GM15510 (cell line): ENCODE results near the gene SEPTIN10.

Experiments used
- POLR2A ChIP-seq: IDR thresholded peaks from 3 replicates; pipeline ENCODE4 v1.6.1; 2011; ENCODE audit warnings: borderline replicate concordance; ENCODE audit not compliant: insufficient read length; ENCODE audit errors: extremely low read depth

SEPTIN10 gene

GRCh38 chr2:109613922-109614714 is at the start of gene SEPTIN10, which contains the start of gene SOWAHC:
SEPTIN10 (minus strand) TSS chr2:109613966; CDS start chr2:109613827, 139 bp downstream.
SOWAHC (plus strand) TSS chr2:109614364; CDS start chr2:109614490, 126 bp downstream.
- TF ChIP-seq POLR2A, result peak; percentile 64

GRCh38 chr2:109662889-109663288 is 49.1 kb upstream of the SEPTIN10 start:
- no peak for TF ChIP-seq POLR2A

- TF ChIP-seq POLR2A, result no peak
These were observed 46.5 kb upstream of the SEPTIN10 start for GRCh38 chr2:109660046-109660860.

GRCh38 chr2:109659396-109660045 is 45.8 kb upstream of the SEPTIN10 start:
- no peak for TF ChIP-seq POLR2A

GRCh38 chr2:109655287-109655686 is 41.5 kb upstream of the SEPTIN10 start:
- no peak for TF ChIP-seq POLR2A

- no peak for TF ChIP-seq POLR2A
These were observed 40.7 kb upstream of the SEPTIN10 start for GRCh38 chr2:109654326-109655050.

GRCh38 chr2:109649736-109650695 is 36.2 kb upstream of the SEPTIN10 start:
- TF ChIP-seq POLR2A, result no peak

GRCh38 chr2:109648041-109648527 is 34.3 kb upstream of the SEPTIN10 start:
- no peak for TF ChIP-seq POLR2A

GRCh38 chr2:109647636-109648035 is 33.9 kb upstream of the SEPTIN10 start:
- TF ChIP-seq POLR2A, result no peak

GRCh38 chr2:109646961-109647360 is 33.2 kb upstream of the SEPTIN10 start:
- TF ChIP-seq POLR2A, result no peak

- no peak for TF ChIP-seq POLR2A
These were observed 31.8 kb upstream of the SEPTIN10 start for GRCh38 chr2:109645412-109646184.

- no peak for TF ChIP-seq POLR2A
These were observed 31.0 kb upstream of the SEPTIN10 start for GRCh38 chr2:109644571-109645275.
